Mucosa of descending colon (tissue), 3 donors: ENCODE results near the gene IL23R. TPM values are rescaled to one million over a fixed set of nuclear protein-coding genes. Genes with fewer than 3 reads are reported as not detected.

ENCODE experiments used
- ATAC-seq: fragments of 200-7000 bp; cut with Tn5 transposase; one replicate; pipeline ENCODE4 v1.9.1; 2020; ENCODE audit warnings: mild to moderate bottlenecking, moderate library complexity
- DNase-seq, 3 donors: peaks; one replicate each; pipeline ENCODE4 v3.0.0-alpha.2; 2020
- H3K36me3 ChIP-seq: fragments of 200-600 bp; one replicate; pipeline ENCODE4 v1.8.0; 2021; ENCODE audit warnings: low read depth, mild to moderate bottlenecking
- H3K4me1 ChIP-seq: fragments of 200-600 bp; one replicate; pipeline ENCODE4 v1.8.0; 2021; ENCODE audit warnings: low read depth, mild to moderate bottlenecking
- H3K4me3 ChIP-seq: fragments of 200-600 bp; one replicate; pipeline ENCODE4 v1.8.0; 2021; ENCODE audit warnings: mild to moderate bottlenecking
- H3K9me3 ChIP-seq: fragments of 200-600 bp; one replicate; pipeline ENCODE4 v1.8.0; 2021; ENCODE audit warnings: mild to moderate bottlenecking
- CTCF ChIP-seq: fragments of 200-600 bp; IDR thresholded peaks from one replicate; pipeline ENCODE4 v1.8.0; 2022; ENCODE audit warnings: antibody characterized with exemption, mild to moderate bottlenecking
- intact Hi-C, 2 donors: fragments of 100-400 bp; cut with DNase I in 1 of 2; cut with micrococcal nuclease in 1 of 2; formaldehyde crosslinking; loops; one replicate each; pipeline versions ENCODE4 v1.11.0 to v1.11.1; 2022; cut with DNase I, micrococcal nuclease
- long read RNA-seq, 2 donors: library from polyadenylated mRNA; unstranded; transcript quantifications; one replicate each; pipeline ENCODE4 v2.0.0, GENCODE V29; 2019 to 2021
- total RNA-seq, 3 donors: library from RNA; stranded (reverse); fragmentation: NEBNext Ultra II Directional in 2 of 3; extraction: Animal tissue kit (Norgen Biotek cat#: 25700) in 2 of 3; gene quantifications; one replicate each; pipeline versions ENCODE4 v1.2.1 to v1.2.4, GENCODE V29; 2021 to 2023
- donor health status: DM: no; HTN: no; CAD: no; lungs with moderate emphysema.
- donor health status: DM: no; HTN: no; CAD: no.
- donor health status: DM: no; HTN: yes; CAD: no.

The IL23R gene
- 1 to 10 TPM; 1.1 to 3.4 (median 2.5) TPM for total RNA-seq
- long read RNA-seq, donor 1: 0 reads
- long read RNA-seq, donor 2, partial matches to known transcripts: 0 of 3 reads
- long read RNA-seq, donor 2, other reads (novel, unspliced or antisense): 3 of 3 reads

GRCh38 chr1:67166196-67166595, at the start of gene IL23R:
IL23R (plus strand) TSS chr1:67166454; CDS start chr1:67168121, 1,667 bp downstream.
- ATAC-seq (no peak), DNase-seq (no peak)
- H3K36me3 ChIP-seq: no peaks in the 10 kb centered on the region
- intact Hi-C loops: no loop called here
- no peaks in the 10 kb centered on the region for H3K9me3 ChIP-seq
- no peaks in the 10 kb centered on the region for H3K4me1 ChIP-seq
- H3K4me3 ChIP-seq: no peak within 1 kb of the TSS
- TF ChIP-seq CTCF: no peak

GRCh38 chr1:67118191-67118590, 48.1 kb upstream of the IL23R start:
- Histone ChIP-seq H3K9me3 (peaks cover 4% of the 10 kb centered on the region), H3K4me3 (no peak overlapping the region), H3K36me3 (no peaks in the 10 kb centered on the region), H3K4me1 (no peaks in the 10 kb centered on the region)
- intact Hi-C loops: no loop called here
- ATAC-seq: no peak
- no peak for DNase-seq
- TF ChIP-seq CTCF: no peak

- TF ChIP-seq CTCF: no peak
- no peak overlapping the region for H3K4me3 ChIP-seq
- H3K36me3 ChIP-seq: no peaks in the 10 kb centered on the region
- peaks cover 4% of the 10 kb centered on the region for H3K9me3 ChIP-seq
- intact Hi-C loops: no loop called here
- DNase-seq (no peak), ATAC-seq (no peak)
- H3K4me1 ChIP-seq: no peaks in the 10 kb centered on the region
Observed at GRCh38 chr1:67118646-67119045, 47.6 kb upstream of the IL23R start.

- no peaks in the 10 kb centered on the region for H3K36me3 ChIP-seq
- H3K4me3 ChIP-seq: no peak overlapping the region
- no peaks in the 10 kb centered on the region for H3K4me1 ChIP-seq
- ATAC-seq (no peak), DNase-seq (no peak)
- intact Hi-C loops: no loop called here
- H3K9me3 ChIP-seq: no peaks in the 10 kb centered on the region
- TF ChIP-seq CTCF: no peak
Observed at GRCh38 chr1:67120855-67121619, 45.2 kb upstream of the IL23R start.

GRCh38 chr1:67124455-67124854, 41.8 kb upstream of the IL23R start:
- no peak for ATAC-seq
- intact Hi-C loops: no loop called here
- no peak for TF ChIP-seq CTCF

More at GRCh38 chr1:67124455-67124854, 41.8 kb upstream of the IL23R start:
- H3K4me1 ChIP-seq: no peaks in the 10 kb centered on the region
- H3K36me3 ChIP-seq: no peaks in the 10 kb centered on the region
- DNase-seq: no peak
- H3K4me3 ChIP-seq: no peak overlapping the region
- no peaks in the 10 kb centered on the region for H3K9me3 ChIP-seq
